GM20000 (cell line): ENCODE results near the gene AGT.
"Not testable (repeated sequence)": the region's sequence is repeated elsewhere in the genome, so short reads cannot be mapped to it uniquely, and the experiment has no call there.

ENCODE experiments used
- DNase-seq: peaks from one replicate; pipeline ENCODE4 v3.0.0; 2012; ENCODE audit warnings: low spot score
- TF ChIP-seq, protein P1 (sequence below): IDR thresholded peaks from 2 replicates; pipeline ENCODE4 v1.5.1; 2012; ENCODE audit warnings: mild to moderate bottlenecking, control low read depth; ENCODE audit errors: extremely low read depth, missing control alignments

Gene AGT

DNA sequence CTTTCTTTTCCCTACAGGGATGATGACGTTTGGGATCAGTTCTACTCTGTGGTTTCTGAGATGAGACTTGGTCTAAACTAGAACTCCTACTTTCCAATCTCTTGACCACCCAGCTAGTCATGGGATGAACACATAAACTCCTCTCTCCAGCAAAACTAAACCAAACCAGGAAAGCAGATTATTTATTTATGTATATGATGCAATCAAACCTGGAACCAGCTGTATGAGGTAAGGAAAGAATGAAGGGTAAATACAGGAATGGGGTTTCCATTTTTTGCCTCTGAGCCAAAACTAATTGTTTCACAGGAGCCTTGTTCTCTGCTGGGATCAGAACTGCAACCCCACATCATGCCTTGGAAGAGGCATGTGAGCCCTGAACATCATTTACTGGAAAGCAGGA is 3.3 kb upstream of the AGT start:
- no peak for DNase-seq
- TF ChIP-seq, protein P1, sequence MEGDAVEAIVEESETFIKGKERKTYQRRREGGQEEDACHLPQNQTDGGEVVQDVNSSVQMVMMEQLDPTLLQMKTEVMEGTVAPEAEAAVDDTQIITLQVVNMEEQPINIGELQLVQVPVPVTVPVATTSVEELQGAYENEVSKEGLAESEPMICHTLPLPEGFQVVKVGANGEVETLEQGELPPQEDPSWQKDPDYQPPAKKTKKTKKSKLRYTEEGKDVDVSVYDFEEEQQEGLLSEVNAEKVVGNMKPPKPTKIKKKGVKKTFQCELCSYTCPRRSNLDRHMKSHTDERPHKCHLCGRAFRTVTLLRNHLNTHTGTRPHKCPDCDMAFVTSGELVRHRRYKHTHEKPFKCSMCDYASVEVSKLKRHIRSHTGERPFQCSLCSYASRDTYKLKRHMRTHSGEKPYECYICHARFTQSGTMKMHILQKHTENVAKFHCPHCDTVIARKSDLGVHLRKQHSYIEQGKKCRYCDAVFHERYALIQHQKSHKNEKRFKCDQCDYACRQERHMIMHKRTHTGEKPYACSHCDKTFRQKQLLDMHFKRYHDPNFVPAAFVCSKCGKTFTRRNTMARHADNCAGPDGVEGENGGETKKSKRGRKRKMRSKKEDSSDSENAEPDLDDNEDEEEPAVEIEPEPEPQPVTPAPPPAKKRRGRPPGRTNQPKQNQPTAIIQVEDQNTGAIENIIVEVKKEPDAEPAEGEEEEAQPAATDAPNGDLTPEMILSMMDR, result no peak

DNA sequence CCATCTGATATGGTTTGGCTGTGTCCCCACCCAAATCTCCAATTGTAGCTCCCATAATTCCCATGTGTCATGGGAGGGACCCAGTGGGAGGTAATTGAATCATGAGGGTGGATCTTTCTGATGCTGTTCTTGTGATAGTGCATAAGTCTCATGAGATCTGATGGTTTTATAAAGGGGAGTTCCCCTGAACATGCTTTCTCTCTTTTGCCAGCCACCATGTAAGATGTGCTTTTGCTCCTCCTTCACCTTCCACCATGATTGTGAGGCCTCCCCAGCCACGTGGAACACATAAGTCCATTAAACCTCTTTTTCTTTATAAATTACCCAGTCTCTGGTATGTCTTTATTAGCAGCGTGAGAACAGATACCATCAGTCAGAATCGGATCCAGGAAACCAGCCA is 2.5 kb upstream of the AGT start:
- not testable (repeated sequence) for DNase-seq

DNA sequence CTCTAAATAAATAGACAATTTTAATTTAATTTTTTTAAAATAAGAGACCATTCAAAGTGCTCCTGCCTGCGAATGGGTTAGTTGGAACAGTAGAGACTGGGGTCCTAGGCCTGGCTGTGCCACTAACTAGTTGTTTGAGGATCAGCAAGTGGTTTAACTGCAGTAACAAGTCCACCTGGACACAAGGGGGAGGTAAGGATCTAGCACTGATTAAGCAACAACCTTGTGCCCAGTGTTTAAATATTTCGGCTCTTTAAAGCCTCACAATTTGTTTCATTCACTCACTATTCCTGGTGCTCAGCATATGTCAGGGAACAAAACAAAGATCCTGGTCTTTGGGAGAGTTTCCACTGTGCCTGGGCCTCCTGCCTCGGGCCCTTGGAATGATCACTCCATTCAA is 1.6 kb upstream of the AGT start:
- TF ChIP-seq, protein P1, result no peak
- no peak for DNase-seq

DNA sequence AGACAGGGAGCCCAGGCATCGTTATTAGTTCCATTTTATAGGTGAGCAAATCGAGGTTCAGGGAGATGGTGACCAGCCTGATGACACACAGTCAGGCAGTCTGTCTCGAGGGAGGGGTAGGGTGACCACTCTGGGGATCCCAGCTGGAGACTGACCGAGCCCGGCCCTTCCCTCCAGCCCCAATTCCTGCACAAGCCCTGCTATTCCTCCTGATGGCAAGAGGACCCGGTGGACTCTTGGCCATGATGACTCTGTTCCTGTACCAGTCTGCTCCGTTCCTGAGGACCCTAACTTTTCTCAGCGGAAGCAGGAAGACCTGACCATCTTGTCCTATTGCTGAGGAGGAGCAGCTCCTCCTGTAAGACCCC is 391 bp downstream of the AGT start:
- TF ChIP-seq, protein P1, result no peak

DNA sequence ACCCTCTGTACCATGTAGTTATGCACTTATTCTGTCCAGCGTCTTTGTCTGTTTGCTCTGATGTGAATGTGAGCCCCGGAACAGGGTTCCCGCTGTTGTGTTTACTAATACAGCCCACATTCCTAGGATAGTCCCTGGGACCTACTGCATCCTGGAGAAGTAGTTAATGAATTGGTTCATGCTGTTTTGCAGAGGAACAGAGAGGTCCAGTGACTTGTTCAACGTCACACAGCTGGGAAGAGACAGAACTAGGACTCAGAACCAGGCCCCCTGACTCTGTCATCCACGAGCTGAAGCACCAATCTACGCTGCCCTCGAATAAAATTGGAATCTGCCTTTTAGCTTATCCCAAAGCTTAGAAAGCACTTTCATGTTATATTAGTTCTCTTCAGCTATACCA is 784 bp downstream of the AGT start:
- TF ChIP-seq, protein P1, result no peak

More for the DNA sequence above, 391 bp downstream of the AGT start:
- no peak for DNase-seq

DNA sequence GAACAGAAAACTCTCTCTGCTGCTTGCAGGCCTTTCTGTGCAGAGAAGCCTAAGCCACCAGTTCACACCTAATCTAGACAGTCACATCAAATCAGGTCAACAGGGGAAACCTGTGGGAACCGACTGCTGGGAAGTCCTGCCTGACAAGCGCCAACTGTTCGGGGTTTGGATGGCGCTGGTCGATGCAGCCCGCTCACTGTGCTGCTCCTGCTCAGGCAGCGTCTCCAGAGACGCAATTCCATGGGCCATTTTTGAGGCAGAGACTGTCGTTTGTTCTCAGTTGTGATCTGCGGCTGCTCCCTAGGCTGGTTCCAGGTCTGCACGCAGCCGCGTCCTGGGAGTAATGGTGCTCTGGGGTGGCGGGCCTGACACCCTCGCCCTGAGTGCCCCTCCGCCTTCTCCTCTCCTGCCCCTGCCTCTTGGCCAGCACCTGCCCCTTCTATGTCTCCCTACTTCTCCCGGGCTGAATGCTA is 1.4 kb downstream of the AGT start:
- DNase-seq, result no peak
- TF ChIP-seq, protein P1, result no peak

More for the DNA sequence above, 784 bp downstream of the AGT start:
- no peak for DNase-seq

DNA sequence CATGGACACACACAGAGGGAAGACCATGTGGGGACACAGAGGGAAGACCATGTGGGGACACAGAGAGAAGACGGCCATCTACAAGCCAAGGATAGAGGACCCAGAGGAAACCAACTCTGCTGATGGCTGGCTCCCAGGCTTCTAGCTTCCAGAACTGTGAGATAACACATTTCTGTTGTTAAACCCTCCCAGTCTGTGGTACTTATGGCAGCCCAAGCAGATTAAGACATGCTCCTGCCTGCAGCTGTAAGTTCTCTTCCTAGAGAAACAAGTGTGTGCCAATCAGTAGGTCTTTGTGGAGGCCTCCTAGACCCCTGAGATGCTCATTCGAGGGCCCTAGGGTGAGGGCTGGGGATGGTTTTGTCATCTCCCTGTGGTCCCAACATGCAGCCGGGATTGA is 2.7 kb downstream of the AGT start:
- TF ChIP-seq, protein P1, result no peak

DNA sequence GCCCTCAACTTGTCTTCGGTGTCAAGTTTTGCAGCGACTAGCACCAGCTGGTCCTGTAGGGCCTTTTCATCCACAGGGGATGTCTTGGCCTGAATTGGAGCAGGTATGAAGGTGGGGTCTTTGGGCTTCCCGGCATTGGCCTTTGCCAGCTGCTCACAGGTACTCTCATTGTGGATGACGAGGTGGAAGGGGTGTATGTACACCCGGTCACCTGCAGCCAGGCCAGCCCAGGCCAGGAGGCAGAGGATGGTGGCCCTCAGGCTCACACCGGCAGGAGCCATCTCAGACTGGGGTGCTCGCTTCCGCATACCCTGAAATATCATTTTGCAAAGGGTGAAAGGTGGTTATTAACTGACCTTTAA is 3.4 kb downstream of the AGT start:
- TF ChIP-seq, protein P1, result no peak
- DNase-seq, result no peak

More for the DNA sequence above, 2.7 kb downstream of the AGT start:
- DNase-seq, result no peak
